ENCODE measurements around the gene TSPAN14. TPM values are rescaled to one million over a fixed set of nuclear protein-coding genes. Genes with fewer than 3 reads are reported as not detected.

The TSPAN14 gene
- total RNA-seq, 1 experiment from 2014 or later, result 46.8 TPM

DNA sequence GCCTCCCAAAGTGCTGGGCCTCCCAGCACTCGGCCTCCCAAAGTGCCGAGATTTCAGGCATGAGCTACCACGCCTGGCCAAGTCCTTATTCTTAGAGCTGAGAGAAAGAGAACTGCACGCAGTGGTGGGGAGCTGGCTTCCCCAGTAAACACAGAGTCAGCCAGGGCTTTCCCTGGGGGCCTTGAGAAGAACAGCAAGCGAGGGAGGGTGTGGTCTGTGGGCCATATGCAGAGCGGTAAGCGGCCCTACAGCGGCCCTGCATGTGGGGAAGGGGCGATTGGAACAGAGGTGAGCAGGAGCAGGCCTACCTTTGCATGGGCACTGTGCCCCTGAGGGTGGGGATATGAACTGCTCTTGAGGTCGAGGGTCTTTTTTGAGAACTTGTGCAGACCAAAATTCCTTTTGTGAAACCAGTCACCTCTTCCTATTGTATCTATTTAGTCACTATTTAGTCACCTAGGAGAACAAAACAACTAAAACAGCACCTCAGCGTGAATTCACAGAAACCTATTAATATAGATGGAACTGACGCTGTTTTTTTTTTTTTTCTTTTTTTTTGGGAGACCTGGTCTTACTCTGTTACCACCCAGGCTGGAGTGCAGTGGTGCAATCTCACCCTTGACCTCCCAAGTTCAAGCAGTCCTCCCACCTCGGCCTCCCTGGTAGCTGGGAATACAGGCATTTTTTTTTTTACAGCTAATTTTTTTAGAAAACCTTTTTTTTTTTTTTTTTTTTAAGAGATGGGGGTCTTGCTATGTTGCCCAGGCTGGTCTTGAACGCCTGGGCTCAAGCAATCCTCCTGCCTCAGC, 46.7 kb downstream of the TSPAN14 start:
- H3K79me1 ChIP-seq (ENCODE audit: insufficient read depth, low read depth, low read length, poor library complexity, severe bottlenecking), result no peaks in the 10 kb centered on the region
- H3K18ac ChIP-seq (ENCODE audit: insufficient read length, low read depth, low read length), result no peak overlapping the region
- H3K4me2 ChIP-seq (ENCODE audit: insufficient read depth, insufficient read length, low read length), result no peak overlapping the region
- H3K23ac ChIP-seq (ENCODE audit: insufficient read length, low read depth, low read length), result no peak overlapping the region
- H3K9me3 ChIP-seq (ENCODE audit: control insufficient read depth, low read depth, low read length), result no peaks in the 10 kb centered on the region
- H3K36me3 Mint-ChIP-seq (ENCODE audit: insufficient read depth in 1 of 3, low read depth in 3 of 3), result peaks cover 4 to 13% (median 4%) of the 10 kb centered on the region in 3 experiments; a peak in 4 of 7 replicates
- no peak overlapping the region for H3K14ac ChIP-seq (ENCODE audit: insufficient read depth, low read length)
- no peak overlapping the region for H2BK20ac ChIP-seq (ENCODE audit: low read depth, low read length, poor library complexity, severe bottlenecking)
- no peak overlapping the region for H3T11ph ChIP-seq (ENCODE audit: low read length)
- no peak overlapping the region for H3K9ac ChIP-seq (ENCODE audit: extremely low read depth, insufficient read length, low read length)
- WGBS (ENCODE audit: extremely low coverage, insufficient read length, low lambda C conversion rate), result no CpG with 5 or more reads among the region's 14 CpGs
- H3K27ac ChIP-seq (ENCODE audit: insufficient read length, low read depth, low read length), result no peak overlapping the region
- H2BK12ac ChIP-seq (ENCODE audit: insufficient read length, low read depth, low read length), result no peak overlapping the region
- peak overlapping the region in 2 of 3 experiments; percentile 56 to 64; a peak in 1 of 7 replicates for H3K27ac Mint-ChIP-seq
- no peak overlapping the region for H3K4me3 Mint-ChIP-seq
- H2BK120ac ChIP-seq (ENCODE audit: low read depth, low read length, poor library complexity, severe bottlenecking), result no peak overlapping the region
- H2BK5ac ChIP-seq (ENCODE audit: insufficient read length, low read length), result no peak overlapping the region
- H4K5ac ChIP-seq (ENCODE audit: insufficient read length, low read depth, low read length), result no peak overlapping the region
- H3K79me2 ChIP-seq (ENCODE audit: insufficient read depth, low read length), result no peaks in the 10 kb centered on the region
- TF ChIP-seq, protein P1, sequence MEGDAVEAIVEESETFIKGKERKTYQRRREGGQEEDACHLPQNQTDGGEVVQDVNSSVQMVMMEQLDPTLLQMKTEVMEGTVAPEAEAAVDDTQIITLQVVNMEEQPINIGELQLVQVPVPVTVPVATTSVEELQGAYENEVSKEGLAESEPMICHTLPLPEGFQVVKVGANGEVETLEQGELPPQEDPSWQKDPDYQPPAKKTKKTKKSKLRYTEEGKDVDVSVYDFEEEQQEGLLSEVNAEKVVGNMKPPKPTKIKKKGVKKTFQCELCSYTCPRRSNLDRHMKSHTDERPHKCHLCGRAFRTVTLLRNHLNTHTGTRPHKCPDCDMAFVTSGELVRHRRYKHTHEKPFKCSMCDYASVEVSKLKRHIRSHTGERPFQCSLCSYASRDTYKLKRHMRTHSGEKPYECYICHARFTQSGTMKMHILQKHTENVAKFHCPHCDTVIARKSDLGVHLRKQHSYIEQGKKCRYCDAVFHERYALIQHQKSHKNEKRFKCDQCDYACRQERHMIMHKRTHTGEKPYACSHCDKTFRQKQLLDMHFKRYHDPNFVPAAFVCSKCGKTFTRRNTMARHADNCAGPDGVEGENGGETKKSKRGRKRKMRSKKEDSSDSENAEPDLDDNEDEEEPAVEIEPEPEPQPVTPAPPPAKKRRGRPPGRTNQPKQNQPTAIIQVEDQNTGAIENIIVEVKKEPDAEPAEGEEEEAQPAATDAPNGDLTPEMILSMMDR (conservative IDR thresholded peaks at IDR 0.05), result no peak; the same call in 2 of the 3 replicates
- H3K4ac ChIP-seq (ENCODE audit: low read depth, low read length), result no peak overlapping the region
- peaks cover 56 to 75% of the 10 kb centered on the region in 2 experiments for H3K4me1 Mint-ChIP-seq
- no peaks in the 10 kb centered on the region for H3K27me3 Mint-ChIP-seq (ENCODE audit: low read depth)
- DNase-seq, result peak; percentile 46
- no peak overlapping the region for H2BK15ac ChIP-seq (ENCODE audit: low read depth, low read length)
- H2AK5ac ChIP-seq (ENCODE audit: insufficient read length, low read length), result no peak overlapping the region
- no peak overlapping the region for H4K8ac ChIP-seq (replicated peaks; ENCODE audit: insufficient read length, low read depth, low read length)
- peaks cover 4% of the 10 kb centered on the region; the same call in 1 of the 2 replicates for H3K4me1 ChIP-seq (ENCODE audit: insufficient read depth, low read length)
- no peaks in the 10 kb centered on the region for H4K20me1 ChIP-seq (ENCODE audit: control insufficient read depth, insufficient read depth, insufficient read length)
- no peaks in the 10 kb centered on the region for H3K27me3 ChIP-seq (ENCODE audit: insufficient read depth, low read length)
- no peaks in the 10 kb centered on the region for H3K23me2 ChIP-seq (ENCODE audit: insufficient read length, low read depth, low read length, poor library complexity, severe bottlenecking)
- no peak overlapping the region for H2AFZ ChIP-seq (ENCODE audit: low read length)
- H3K56ac ChIP-seq (ENCODE audit: insufficient read length, low read depth, low read length), result no peak overlapping the region
- no peaks in the 10 kb centered on the region; a peak in 1 of 5 replicates for H3K9me3 Mint-ChIP-seq
- no peak overlapping the region for H4K91ac ChIP-seq (ENCODE audit: insufficient read length, low read depth, low read length)
